ENCODE data around the gene GCA. TPM values are rescaled to one million over a fixed set of nuclear protein-coding genes. Genes with fewer than 3 reads are reported as not detected.

Gene GCA
- total and polyA plus RNA-seq, 2 of the 13 experiments (the other 11 are each of a cell fraction or from before 2014, with no cell fraction given), result 42.0 to 48.3 TPM

DNA sequence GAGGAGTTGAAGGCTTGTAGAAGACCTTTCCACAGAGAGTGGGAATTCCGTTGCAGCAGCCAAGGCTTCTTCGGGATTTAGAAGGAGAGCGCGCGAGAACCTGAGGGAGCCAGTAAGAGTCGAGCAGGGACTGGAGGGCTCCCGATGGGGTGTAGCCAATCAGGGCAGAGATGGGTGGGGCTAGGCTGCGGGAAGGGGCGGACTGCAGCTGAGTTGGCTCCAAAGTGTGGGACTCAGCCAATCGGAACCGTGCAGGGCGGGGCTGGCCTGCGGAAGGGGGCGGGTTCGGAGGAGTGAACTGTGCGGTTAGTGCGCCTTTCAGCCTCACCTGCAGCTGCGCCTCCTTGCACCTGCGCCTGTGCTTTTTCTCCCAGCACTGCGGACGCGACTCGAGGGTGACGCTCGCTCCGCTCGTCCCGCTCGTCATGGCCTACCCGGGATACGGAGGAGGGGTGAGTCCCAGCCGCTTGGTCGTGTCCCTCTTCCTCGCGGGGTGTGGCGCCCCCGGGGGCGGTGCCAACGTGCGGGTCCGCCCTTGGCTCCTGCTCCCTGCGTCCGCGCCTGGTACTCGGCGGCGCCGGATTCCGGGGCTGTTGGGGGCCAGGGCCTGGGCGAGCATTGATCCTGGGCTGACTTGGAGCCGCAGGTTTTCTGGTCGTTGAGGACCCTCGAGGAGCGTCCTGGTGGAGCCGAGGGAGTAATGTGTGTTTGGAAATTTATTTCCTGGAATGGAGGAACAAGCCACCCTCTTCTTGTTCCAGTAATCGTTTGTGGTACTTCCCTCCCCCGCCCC, at the start of gene GCA (continued):
- no peak for TF ChIP-seq ZNF33B (CRISPR knock-in tag; IDR thresholded peaks at IDR 0.05)
- peak; percentile 27; the same call in 1 of the 2 replicates for TF ChIP-seq RARA (CRISPR knock-in tag; IDR thresholded peaks at IDR 0.05)
- peak; percentile 84; the same call in 1 of the 2 replicates for TF ChIP-seq ZNF788 (CRISPR knock-in tag; IDR thresholded peaks at IDR 0.05; ENCODE audit: borderline replicate concordance)
- TF ChIP-seq, protein P1, sequence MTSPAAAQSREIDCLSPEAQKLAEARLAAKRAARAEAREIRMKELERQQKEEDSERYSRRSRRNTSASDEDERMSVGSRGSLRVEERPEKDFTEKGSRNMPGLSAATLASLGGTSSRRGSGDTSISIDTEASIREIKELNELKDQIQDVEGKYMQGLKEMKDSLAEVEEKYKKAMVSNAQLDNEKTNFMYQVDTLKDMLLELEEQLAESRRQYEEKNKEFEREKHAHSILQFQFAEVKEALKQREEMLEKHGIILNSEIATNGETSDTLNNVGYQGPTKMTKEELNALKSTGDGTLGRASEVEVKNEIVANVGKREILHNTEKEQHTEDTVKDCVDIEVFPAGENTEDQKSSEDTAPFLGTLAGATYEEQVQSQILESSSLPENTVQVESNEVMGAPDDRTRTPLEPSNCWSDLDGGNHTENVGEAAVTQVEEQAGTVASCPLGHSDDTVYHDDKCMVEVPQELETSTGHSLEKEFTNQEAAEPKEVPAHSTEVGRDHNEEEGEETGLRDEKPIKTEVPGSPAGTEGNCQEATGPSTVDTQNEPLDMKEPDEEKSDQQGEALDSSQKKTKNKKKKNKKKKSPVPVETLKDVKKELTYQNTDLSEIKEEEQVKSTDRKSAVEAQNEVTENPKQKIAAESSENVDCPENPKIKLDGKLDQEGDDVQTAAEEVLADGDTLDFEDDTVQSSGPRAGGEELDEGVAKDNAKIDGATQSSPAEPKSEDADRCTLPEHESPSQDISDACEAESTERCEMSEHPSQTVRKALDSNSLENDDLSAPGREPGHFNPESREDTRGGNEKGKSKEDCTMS (CRISPR knock-in tag; conservative IDR thresholded peaks at IDR 0.05), result 0 out of 2 replicates have a peak, but pooled peaks have one; percentile 71
- TF ChIP-seq ZNF225 (CRISPR knock-in tag; IDR thresholded peaks at IDR 0.05), result peak; percentile 93; the same call in 1 of the 2 replicates
- TF ChIP-seq, protein P2, sequence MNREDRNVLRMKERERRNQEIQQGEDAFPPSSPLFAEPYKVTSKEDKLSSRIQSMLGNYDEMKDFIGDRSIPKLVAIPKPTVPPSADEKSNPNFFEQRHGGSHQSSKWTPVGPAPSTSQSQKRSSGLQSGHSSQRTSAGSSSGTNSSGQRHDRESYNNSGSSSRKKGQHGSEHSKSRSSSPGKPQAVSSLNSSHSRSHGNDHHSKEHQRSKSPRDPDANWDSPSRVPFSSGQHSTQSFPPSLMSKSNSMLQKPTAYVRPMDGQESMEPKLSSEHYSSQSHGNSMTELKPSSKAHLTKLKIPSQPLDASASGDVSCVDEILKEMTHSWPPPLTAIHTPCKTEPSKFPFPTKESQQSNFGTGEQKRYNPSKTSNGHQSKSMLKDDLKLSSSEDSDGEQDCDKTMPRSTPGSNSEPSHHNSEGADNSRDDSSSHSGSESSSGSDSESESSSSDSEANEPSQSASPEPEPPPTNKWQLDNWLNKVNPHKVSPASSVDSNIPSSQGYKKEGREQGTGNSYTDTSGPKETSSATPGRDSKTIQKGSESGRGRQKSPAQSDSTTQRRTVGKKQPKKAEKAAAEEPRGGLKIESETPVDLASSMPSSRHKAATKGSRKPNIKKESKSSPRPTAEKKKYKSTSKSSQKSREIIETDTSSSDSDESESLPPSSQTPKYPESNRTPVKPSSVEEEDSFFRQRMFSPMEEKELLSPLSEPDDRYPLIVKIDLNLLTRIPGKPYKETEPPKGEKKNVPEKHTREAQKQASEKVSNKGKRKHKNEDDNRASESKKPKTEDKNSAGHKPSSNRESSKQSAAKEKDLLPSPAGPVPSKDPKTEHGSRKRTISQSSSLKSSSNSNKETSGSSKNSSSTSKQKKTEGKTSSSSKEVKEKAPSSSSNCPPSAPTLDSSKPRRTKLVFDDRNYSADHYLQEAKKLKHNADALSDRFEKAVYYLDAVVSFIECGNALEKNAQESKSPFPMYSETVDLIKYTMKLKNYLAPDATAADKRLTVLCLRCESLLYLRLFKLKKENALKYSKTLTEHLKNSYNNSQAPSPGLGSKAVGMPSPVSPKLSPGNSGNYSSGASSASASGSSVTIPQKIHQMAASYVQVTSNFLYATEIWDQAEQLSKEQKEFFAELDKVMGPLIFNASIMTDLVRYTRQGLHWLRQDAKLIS (CRISPR knock-in tag; IDR thresholded peaks at IDR 0.05), result no peak
- TF ChIP-seq GFI1 (CRISPR knock-in tag; IDR thresholded peaks at IDR 0.05; ENCODE audit: borderline replicate concordance), result peak; percentile 68; the same call in 1 of the 2 replicates
- TF ChIP-seq ZFP36L2 (CRISPR knock-in tag; IDR thresholded peaks at IDR 0.05), result no peak
- TF ChIP-seq RORA (CRISPR knock-in tag; IDR thresholded peaks at IDR 0.05), result no peak
- peak; percentile 95 for TF ChIP-seq KLF9 (CRISPR knock-in tag; IDR thresholded peaks at IDR 0.05; ENCODE audit: low read depth)
- TF ChIP-seq, protein P3, sequence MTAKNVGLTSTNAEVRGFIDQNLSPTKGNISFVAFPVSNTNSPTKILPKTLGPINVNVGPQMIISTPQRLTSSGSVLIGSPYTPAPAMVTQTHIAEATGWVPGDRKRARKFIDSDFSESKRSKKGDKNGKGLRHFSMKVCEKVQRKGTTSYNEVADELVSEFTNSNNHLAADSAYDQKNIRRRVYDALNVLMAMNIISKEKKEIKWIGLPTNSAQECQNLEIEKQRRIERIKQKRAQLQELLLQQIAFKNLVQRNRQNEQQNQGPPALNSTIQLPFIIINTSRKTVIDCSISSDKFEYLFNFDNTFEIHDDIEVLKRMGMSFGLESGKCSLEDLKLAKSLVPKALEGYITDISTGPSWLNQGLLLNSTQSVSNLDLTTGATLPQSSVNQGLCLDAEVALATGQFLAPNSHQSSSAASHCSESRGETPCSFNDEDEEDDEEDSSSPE (CRISPR knock-in tag; IDR thresholded peaks at IDR 0.05), result peak; percentile 41; the same call in 1 of the 2 replicates
- peak; percentile 66; the same call in 1 of the 2 replicates for TF ChIP-seq ELF1 (CRISPR knock-in tag; IDR thresholded peaks at IDR 0.05)
- no peak for TF ChIP-seq NFIC (IDR thresholded peaks at IDR 0.05; ENCODE audit: low read length)
- TF ChIP-seq, protein P4, sequence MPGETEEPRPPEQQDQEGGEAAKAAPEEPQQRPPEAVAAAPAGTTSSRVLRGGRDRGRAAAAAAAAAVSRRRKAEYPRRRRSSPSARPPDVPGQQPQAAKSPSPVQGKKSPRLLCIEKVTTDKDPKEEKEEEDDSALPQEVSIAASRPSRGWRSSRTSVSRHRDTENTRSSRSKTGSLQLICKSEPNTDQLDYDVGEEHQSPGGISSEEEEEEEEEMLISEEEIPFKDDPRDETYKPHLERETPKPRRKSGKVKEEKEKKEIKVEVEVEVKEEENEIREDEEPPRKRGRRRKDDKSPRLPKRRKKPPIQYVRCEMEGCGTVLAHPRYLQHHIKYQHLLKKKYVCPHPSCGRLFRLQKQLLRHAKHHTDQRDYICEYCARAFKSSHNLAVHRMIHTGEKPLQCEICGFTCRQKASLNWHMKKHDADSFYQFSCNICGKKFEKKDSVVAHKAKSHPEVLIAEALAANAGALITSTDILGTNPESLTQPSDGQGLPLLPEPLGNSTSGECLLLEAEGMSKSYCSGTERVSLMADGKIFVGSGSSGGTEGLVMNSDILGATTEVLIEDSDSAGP (CRISPR knock-in tag; IDR thresholded peaks at IDR 0.05; ENCODE audit: borderline replicate concordance), result peak; percentile 94
- TF ChIP-seq, protein P5, sequence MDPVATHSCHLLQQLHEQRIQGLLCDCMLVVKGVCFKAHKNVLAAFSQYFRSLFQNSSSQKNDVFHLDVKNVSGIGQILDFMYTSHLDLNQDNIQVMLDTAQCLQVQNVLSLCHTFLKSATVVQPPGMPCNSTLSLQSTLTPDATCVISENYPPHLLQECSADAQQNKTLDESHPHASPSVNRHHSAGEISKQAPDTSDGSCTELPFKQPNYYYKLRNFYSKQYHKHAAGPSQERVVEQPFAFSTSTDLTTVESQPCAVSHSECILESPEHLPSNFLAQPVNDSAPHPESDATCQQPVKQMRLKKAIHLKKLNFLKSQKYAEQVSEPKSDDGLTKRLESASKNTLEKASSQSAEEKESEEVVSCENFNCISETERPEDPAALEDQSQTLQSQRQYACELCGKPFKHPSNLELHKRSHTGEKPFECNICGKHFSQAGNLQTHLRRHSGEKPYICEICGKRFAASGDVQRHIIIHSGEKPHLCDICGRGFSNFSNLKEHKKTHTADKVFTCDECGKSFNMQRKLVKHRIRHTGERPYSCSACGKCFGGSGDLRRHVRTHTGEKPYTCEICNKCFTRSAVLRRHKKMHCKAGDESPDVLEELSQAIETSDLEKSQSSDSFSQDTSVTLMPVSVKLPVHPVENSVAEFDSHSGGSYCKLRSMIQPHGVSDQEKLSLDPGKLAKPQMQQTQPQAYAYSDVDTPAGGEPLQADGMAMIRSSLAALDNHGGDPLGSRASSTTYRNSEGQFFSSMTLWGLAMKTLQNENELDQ (CRISPR knock-in tag; IDR thresholded peaks at IDR 0.05; ENCODE audit: borderline replicate concordance), result 0 out of 2 replicates have a peak, but pooled peaks have one; percentile 82
- TF ChIP-seq ADNP (CRISPR knock-in tag; IDR thresholded peaks at IDR 0.05), result no peak
